Coronary artery (tissue), 2 donors: ENCODE data around the gene DDX31.

Experiments
- DNase-seq: peaks from one replicate; pipeline ENCODE4 v3.0.0-alpha.2; 2017; ENCODE audit warnings: low spot score
- H3K27ac ChIP-seq, 2 donors: fragments of 200-600 bp; sonication (generic); one replicate each; pipeline ENCODE4 v1.5.1; 2016 to 2019
- H3K4me3 ChIP-seq: fragments of 200-600 bp; sonication (generic); 2 replicates; pipeline ENCODE4 v1.5.1; 2016; ENCODE audit warnings: mild to moderate bottlenecking, moderate library complexity
- TF ChIP-seq, protein P1 (sequence below): fragments of 200-600 bp; sonication (generic); IDR thresholded peaks from one replicate; pipeline ENCODE4 v1.5.1; 2019; ENCODE audit warnings: antibody characterized with exemption

DDX31 gene

GRCh38 chr9:132638240-132638639, 31.5 kb downstream of the DDX31 start:
- DNase-seq = no peak
- TF ChIP-seq, protein P1, sequence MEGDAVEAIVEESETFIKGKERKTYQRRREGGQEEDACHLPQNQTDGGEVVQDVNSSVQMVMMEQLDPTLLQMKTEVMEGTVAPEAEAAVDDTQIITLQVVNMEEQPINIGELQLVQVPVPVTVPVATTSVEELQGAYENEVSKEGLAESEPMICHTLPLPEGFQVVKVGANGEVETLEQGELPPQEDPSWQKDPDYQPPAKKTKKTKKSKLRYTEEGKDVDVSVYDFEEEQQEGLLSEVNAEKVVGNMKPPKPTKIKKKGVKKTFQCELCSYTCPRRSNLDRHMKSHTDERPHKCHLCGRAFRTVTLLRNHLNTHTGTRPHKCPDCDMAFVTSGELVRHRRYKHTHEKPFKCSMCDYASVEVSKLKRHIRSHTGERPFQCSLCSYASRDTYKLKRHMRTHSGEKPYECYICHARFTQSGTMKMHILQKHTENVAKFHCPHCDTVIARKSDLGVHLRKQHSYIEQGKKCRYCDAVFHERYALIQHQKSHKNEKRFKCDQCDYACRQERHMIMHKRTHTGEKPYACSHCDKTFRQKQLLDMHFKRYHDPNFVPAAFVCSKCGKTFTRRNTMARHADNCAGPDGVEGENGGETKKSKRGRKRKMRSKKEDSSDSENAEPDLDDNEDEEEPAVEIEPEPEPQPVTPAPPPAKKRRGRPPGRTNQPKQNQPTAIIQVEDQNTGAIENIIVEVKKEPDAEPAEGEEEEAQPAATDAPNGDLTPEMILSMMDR = no peak
- Histone ChIP-seq H3K4me3 (no peak overlapping the region), H3K27ac (no peak overlapping the region)

- H3K4me3 ChIP-seq = no peak overlapping the region
- no peak overlapping the region for H3K27ac ChIP-seq
- TF ChIP-seq, protein P1 = no peak
- no peak for DNase-seq
These were observed 32.0 kb downstream of the DDX31 start for GRCh38 chr9:132637801-132638200.

DNA sequence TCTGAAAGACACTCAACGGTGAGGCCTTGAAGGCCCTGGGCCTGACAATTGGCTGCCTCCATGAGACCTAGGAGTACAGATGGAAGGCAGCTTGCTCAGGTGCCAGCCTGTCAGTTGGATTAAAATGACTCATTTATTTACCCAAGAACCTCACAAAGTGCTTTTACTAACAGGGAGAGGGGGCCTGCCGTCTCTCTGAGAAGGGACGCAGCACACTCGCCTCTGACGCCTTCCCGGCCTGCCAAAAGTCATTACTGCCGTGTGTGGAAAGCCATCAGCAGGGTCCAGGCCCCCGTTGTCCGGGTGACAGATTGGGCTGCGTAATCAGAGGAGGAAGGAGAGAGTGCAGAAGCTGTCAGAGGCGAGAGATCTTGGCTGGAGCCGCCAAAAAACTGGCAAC, 32.4 kb downstream of the DDX31 start:
- no peak overlapping the region for H3K4me3 ChIP-seq
- TF ChIP-seq, protein P1 = no peak
- no peak overlapping the region for H3K27ac ChIP-seq
- DNase-seq = no peak

- H3K27ac ChIP-seq = no peak overlapping the region
- TF ChIP-seq, protein P1 = no peak
- no peak for DNase-seq
- no peak overlapping the region for H3K4me3 ChIP-seq
These were observed 35.5 kb downstream of the DDX31 start for GRCh38 chr9:132634327-132634726.

GRCh38 chr9:132632413-132633129, 37.2 kb downstream of the DDX31 start:
- H3K4me3 ChIP-seq = no peak overlapping the region
- TF ChIP-seq, protein P1 = no peak
- DNase-seq = no peak
- H3K27ac ChIP-seq = no peak overlapping the region

DNA sequence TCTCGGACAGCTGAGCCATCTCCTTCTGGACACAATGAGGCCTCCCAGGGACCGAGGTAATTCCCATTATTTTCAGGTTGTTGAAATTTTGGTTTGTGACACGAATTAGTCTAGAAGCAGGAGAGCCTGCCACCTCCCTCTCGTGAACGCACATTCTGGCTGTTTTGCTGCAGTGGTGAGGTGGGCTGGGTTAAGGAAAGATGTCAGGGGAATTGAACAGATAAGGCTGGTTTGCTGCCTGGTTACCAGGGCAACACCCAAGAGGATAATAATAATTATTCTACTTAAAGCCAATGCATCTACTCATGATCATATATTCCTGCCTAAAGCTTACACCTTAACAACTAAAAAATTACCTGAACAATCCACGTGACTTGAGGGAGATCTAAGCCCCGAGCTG, 38.1 kb downstream of the DDX31 start:
- TF ChIP-seq, protein P1 = no peak
- no peak overlapping the region for H3K4me3 ChIP-seq
- DNase-seq = no peak
- no peak overlapping the region for H3K27ac ChIP-seq

- DNase-seq = no peak
- TF ChIP-seq, protein P1 = no peak
- Histone ChIP-seq H3K27ac (no peak overlapping the region), H3K4me3 (no peak overlapping the region)
These were observed 38.5 kb downstream of the DDX31 start for GRCh38 chr9:132631280-132631679.
